H9 (cell line): ENCODE data around the gene PPP1R18. TPM values are rescaled to one million over a fixed set of nuclear protein-coding genes. Genes with fewer than 3 reads are reported as not detected.
"Not testable (repeated sequence)": the region's sequence is repeated elsewhere in the genome, so short reads cannot be mapped to it uniquely, and the experiment has no call there.

Source experiments
- DNase-seq: peaks from one replicate; pipeline ENCODE4 v3.0.0-alpha.2; 2017
- H2AFZ ChIP-seq: one replicate; pipeline ENCODE4 v1.6.1; 2013; ENCODE audit warnings: mild to moderate bottlenecking, low read length, control low read depth, moderate library complexity
- H2AK5ac ChIP-seq: 2 replicates; pipeline ENCODE4 v1.6.1; 2013; ENCODE audit warnings: low read length, control low read depth, mixed read lengths; ENCODE audit not compliant: insufficient read length
- H2BK120ac ChIP-seq: one replicate; pipeline ENCODE4 v1.6.1; 2013; ENCODE audit warnings: low read depth, mild to moderate bottlenecking, low read length, control low read depth, inconsistent platforms; ENCODE audit not compliant: poor library complexity, severe bottlenecking
- H2BK12ac ChIP-seq: 2 replicates; pipeline ENCODE4 v1.6.1; 2013; ENCODE audit warnings: low read length, control low read depth, mixed read lengths, low read depth; ENCODE audit not compliant: insufficient read length
- H2BK15ac ChIP-seq: 2 replicates; pipeline ENCODE4 v1.6.1; 2013; ENCODE audit warnings: low read depth, low read length, control low read depth
- H2BK20ac ChIP-seq: one replicate; pipeline ENCODE4 v1.6.1; 2013; ENCODE audit warnings: low read depth, mild to moderate bottlenecking, low read length, control low read depth, inconsistent platforms; ENCODE audit not compliant: poor library complexity, severe bottlenecking
- H2BK5ac ChIP-seq: 2 replicates; pipeline ENCODE4 v1.6.1; 2013; ENCODE audit warnings: low read length, control low read depth, mixed read lengths; ENCODE audit not compliant: insufficient read length
- H3K14ac ChIP-seq: 2 replicates; pipeline ENCODE4 v1.6.1; 2013; ENCODE audit warnings: low read length, control low read depth; ENCODE audit not compliant: insufficient read depth
- H3K18ac ChIP-seq: 2 replicates; pipeline ENCODE4 v1.6.1; 2013; ENCODE audit warnings: low read depth, mild to moderate bottlenecking, mixed read lengths, low read length, control low read depth; ENCODE audit not compliant: insufficient read length
- H3K23ac ChIP-seq: 2 replicates; pipeline ENCODE4 v1.6.1; 2013; ENCODE audit warnings: low read length, control low read depth, mixed read lengths, low read depth; ENCODE audit not compliant: insufficient read length
- H3K23me2 ChIP-seq: 2 replicates; pipeline ENCODE4 v1.6.1; 2013; ENCODE audit warnings: low read depth, mild to moderate bottlenecking, mixed read lengths, low read length, control low read depth; ENCODE audit not compliant: insufficient read length, poor library complexity, severe bottlenecking
- H3K27ac ChIP-seq: 2 replicates; pipeline ENCODE4 v1.5.1; 2013; ENCODE audit warnings: low read length, control low read depth, mixed read lengths, low read depth; ENCODE audit not compliant: insufficient read length
- H3K27me3 ChIP-seq: 2 replicates; pipeline ENCODE4 v1.6.1; 2013; ENCODE audit warnings: low read length, control low read depth, inconsistent platforms; ENCODE audit not compliant: insufficient read depth
- H3K4ac ChIP-seq: 2 replicates; pipeline ENCODE4 v1.6.1; 2013; ENCODE audit warnings: low read depth, mild to moderate bottlenecking, control low read depth, inconsistent platforms, low read length, moderate library complexity
- H3K4me1 ChIP-seq: 2 replicates; pipeline ENCODE4 v1.6.1; 2013; ENCODE audit warnings: low read length, control low read depth, inconsistent platforms; ENCODE audit not compliant: insufficient read depth
- H3K4me2 ChIP-seq: 2 replicates; pipeline ENCODE4 v1.6.1; 2013; ENCODE audit warnings: low read length, control low read depth, mixed read lengths; ENCODE audit not compliant: insufficient read length, insufficient read depth
- H3K56ac ChIP-seq: 2 replicates; pipeline ENCODE4 v1.6.1; 2013; ENCODE audit warnings: low read depth, mild to moderate bottlenecking, mixed read lengths, low read length, control low read depth; ENCODE audit not compliant: insufficient read length
- H3K79me1 ChIP-seq: 2 replicates; pipeline ENCODE4 v1.6.1; 2013; ENCODE audit warnings: low read depth, mild to moderate bottlenecking, moderate library complexity, low read length, control low read depth, inconsistent platforms; ENCODE audit not compliant: insufficient read depth, poor library complexity, severe bottlenecking
- H3K79me2 ChIP-seq: 2 replicates; pipeline ENCODE4 v1.6.1; 2013; ENCODE audit warnings: low read length, control low read depth, inconsistent platforms; ENCODE audit not compliant: insufficient read depth
- H3K9ac ChIP-seq: 2 replicates; pipeline ENCODE4 v1.6.1; 2013; ENCODE audit warnings: low read length, control low read depth, mixed read lengths; ENCODE audit not compliant: insufficient read length; ENCODE audit errors: extremely low read depth
- H3K9me3 ChIP-seq: one replicate; pipeline ENCODE4 v1.6.1; 2013; ENCODE audit warnings: low read depth, low read length, inconsistent platforms; ENCODE audit not compliant: control insufficient read depth
- H3T11ph ChIP-seq: one replicate; pipeline ENCODE4 v1.6.1; 2013; ENCODE audit warnings: mild to moderate bottlenecking, low read length, control low read depth, inconsistent platforms
- H4K20me1 ChIP-seq: one replicate; pipeline ENCODE4 v1.6.1; 2013; ENCODE audit not compliant: control insufficient read depth, insufficient read length, insufficient read depth
- H4K5ac ChIP-seq: 2 replicates; pipeline ENCODE4 v1.6.1; 2013; ENCODE audit warnings: low read depth, mild to moderate bottlenecking, mixed read lengths, low read length, control low read depth; ENCODE audit not compliant: insufficient read length
- H4K8ac ChIP-seq: replicated peaks from 2 replicates; pipeline ENCODE4 v1.6.1; 2013; ENCODE audit warnings: low read length, control low read depth, mixed read lengths, low read depth; ENCODE audit not compliant: insufficient read length
- H4K91ac ChIP-seq: 2 replicates; pipeline ENCODE4 v1.6.1; 2013; ENCODE audit warnings: low read depth, mild to moderate bottlenecking, moderate library complexity, mixed read lengths, low read length, control low read depth; ENCODE audit not compliant: insufficient read length
- H3K27ac Mint-ChIP-seq, 3 experiments: 2 replicates in 2 of 3; 3 replicates in 1 of 3; pipeline ENCODE4 v1.8.0; 2020 to 2021; ENCODE audit warnings: mixed read lengths in 3 of 3, mild to moderate bottlenecking in 1 of 3, moderate library complexity in 1 of 3
- H3K27me3 Mint-ChIP-seq: 2 replicates; pipeline ENCODE4 v1.8.0; 2021; ENCODE audit warnings: low read depth, mild to moderate bottlenecking, moderate library complexity, mixed read lengths
- H3K36me3 Mint-ChIP-seq, 3 experiments: 2 replicates in 2 of 3; 3 replicates in 1 of 3; pipeline ENCODE4 v1.8.0; 2020 to 2021; ENCODE audit warnings: low read depth in 3 of 3, mixed read lengths in 3 of 3; ENCODE audit not compliant: insufficient read depth in 1 of 3
- H3K4me1 Mint-ChIP-seq, 2 experiments: 2 replicates each; pipeline ENCODE4 v1.8.0; 2020; ENCODE audit warnings: mixed read lengths in 2 of 2
- H3K4me3 Mint-ChIP-seq, 2 experiments: 2 replicates in 1 of 2; 3 replicates in 1 of 2; pipeline ENCODE4 v1.8.0; 2020 to 2021; ENCODE audit warnings: mild to moderate bottlenecking in 2 of 2, mixed read lengths in 2 of 2, moderate library complexity in 1 of 2
- H3K9me3 Mint-ChIP-seq, 2 experiments: 2 replicates in 1 of 2; 3 replicates in 1 of 2; pipeline ENCODE4 v1.8.0; 2020; ENCODE audit warnings: mild to moderate bottlenecking in 2 of 2, mixed read lengths in 2 of 2, moderate library complexity in 1 of 2
- WGBS: extraction: QIAGEN DNeasy Blood & Tissue Kit; methylation state at CpG from one replicate; pipeline ENCODE4 v1.1.7; 2013; ENCODE audit warnings: missing lambda C conversion rate, low lambda C conversion rate, mixed read lengths; ENCODE audit not compliant: insufficient read length; ENCODE audit errors: extremely low coverage; 5-methylcytosine and 5-hydroxymethylcytosine counted together
- total RNA-seq: library from RNA; stranded (reverse); gene quantifications from 2 replicates; pipeline ENCODE4 v1.2.1, GENCODE V29; 2021
- TF ChIP-seq, protein P1 (sequence below): fragments of 200-600 bp; sonication (generic); conservative IDR thresholded peaks from 3 replicates; pipeline ENCODE4 v1.8.0; 2021; ENCODE audit warnings: antibody characterized with exemption, mild to moderate bottlenecking

The PPP1R18 gene
- total RNA-seq, 1 experiment from 2014 or later: 28.0 TPM

DNA sequence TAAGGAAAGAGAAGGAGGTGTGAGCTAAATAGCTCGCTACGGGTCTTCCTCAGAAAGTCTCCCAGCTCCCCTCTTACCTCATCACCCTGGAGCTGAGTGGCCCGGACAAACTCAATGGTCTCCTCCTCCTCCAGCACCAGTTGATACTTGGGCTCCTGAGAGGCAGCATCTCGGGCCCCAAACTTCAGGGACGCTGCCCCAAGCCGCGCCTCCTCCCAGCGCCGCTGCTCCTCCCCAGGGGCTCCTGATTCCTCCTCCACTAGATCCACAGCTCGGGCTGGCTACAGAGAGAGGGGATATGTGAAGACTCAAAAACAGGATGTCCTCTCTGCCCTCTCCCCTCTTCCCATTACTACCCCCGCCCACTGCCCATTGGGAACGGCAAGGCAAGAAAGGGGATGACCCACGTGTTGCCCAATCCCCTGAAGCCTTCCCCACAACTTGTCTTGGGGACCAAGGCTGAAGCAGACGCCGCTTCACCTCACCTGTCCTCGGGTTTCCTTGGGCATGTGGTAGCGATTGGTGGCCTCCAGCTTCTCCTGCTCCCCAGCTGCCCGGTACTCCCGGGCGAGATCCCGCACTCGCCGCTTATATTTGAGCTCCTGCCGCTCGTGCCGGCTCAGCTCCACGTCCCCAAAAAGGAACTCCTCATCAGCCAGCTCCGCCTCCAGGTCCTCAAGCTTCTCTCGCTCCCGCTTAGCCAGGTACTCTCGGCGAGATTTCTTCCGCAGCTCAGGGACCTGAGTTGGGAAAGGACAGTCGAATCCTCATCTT lies 21.3 kb downstream of the PPP1R18 start:
- Histone ChIP-seq H2AK5ac (no peak overlapping the region), H4K20me1 (no peaks in the 10 kb centered on the region), H3K4me2 (no peak overlapping the region), H2BK20ac (no peak overlapping the region), H3K27me3 (no peaks in the 10 kb centered on the region), H4K5ac (no peak overlapping the region), H3K79me1 (peaks cover 1% of the 10 kb centered on the region), H2BK12ac (no peak overlapping the region), H3K9me3 (no peaks in the 10 kb centered on the region), H3K4me1 (no peaks in the 10 kb centered on the region), H2AFZ (no peak overlapping the region), H3K79me2 (no peaks in the 10 kb centered on the region), H3K18ac (no peak overlapping the region), H4K91ac (no peak overlapping the region), H2BK120ac (no peak overlapping the region), H3K27ac (no peak overlapping the region), H2BK15ac (no peak overlapping the region), H3K23ac (no peak overlapping the region), H3K56ac (no peak overlapping the region), H3T11ph (no peak overlapping the region), H3K23me2 (no peaks in the 10 kb centered on the region), H4K8ac (no peak overlapping the region), H3K9ac (no peak overlapping the region), H2BK5ac (no peak overlapping the region), H3K4ac (no peak overlapping the region), H3K14ac (no peak overlapping the region)
- Mint-ChIP-seq H3K4me1 (no peaks in the 10 kb centered on the region), H3K36me3 (peaks cover 23 to 77% (median 56%) of the 10 kb centered on the region in 3 experiments; a peak in 6 of 7 replicates), H3K27ac (no peak overlapping the region; a peak in 1 of 7 replicates), H3K4me3 (no peak overlapping the region), H3K9me3 (no peaks in the 10 kb centered on the region), H3K27me3 (no peaks in the 10 kb centered on the region)
- no CpG with 5 or more reads among the region's 34 CpGs for WGBS
- TF ChIP-seq, protein P1, sequence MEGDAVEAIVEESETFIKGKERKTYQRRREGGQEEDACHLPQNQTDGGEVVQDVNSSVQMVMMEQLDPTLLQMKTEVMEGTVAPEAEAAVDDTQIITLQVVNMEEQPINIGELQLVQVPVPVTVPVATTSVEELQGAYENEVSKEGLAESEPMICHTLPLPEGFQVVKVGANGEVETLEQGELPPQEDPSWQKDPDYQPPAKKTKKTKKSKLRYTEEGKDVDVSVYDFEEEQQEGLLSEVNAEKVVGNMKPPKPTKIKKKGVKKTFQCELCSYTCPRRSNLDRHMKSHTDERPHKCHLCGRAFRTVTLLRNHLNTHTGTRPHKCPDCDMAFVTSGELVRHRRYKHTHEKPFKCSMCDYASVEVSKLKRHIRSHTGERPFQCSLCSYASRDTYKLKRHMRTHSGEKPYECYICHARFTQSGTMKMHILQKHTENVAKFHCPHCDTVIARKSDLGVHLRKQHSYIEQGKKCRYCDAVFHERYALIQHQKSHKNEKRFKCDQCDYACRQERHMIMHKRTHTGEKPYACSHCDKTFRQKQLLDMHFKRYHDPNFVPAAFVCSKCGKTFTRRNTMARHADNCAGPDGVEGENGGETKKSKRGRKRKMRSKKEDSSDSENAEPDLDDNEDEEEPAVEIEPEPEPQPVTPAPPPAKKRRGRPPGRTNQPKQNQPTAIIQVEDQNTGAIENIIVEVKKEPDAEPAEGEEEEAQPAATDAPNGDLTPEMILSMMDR: no peak
- DNase-seq: no peak

DNA sequence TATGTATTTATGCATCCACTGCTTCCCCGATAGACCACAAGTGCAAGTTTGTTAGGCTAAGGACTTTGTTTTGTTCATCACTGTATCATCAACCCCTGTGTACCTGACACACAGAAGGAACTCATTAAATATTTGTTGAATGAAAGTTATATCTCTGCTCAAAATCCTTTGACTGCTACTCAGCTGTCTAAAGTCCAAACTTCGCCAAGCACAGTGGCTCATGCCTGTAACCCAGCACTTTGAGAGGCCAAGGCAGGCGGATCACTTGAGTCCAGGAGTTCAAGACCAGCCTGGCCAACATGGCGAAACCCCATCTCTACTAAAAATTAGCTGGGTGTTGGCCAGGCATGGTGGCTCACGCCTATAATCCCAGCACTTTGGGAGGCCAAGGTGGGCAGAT lies 28.5 kb downstream of the PPP1R18 start:
- H3K27ac Mint-ChIP-seq: not testable (repeated sequence)

More for the DNA sequence above, 28.5 kb downstream of the PPP1R18 start:
- not testable (repeated sequence) for H3T11ph ChIP-seq, H3K23ac ChIP-seq, H2BK15ac ChIP-seq, H4K20me1 ChIP-seq, H3K9ac ChIP-seq, H3K79me1 ChIP-seq, H3K27me3 ChIP-seq, H3K4ac ChIP-seq, H3K27ac ChIP-seq, H2BK120ac ChIP-seq, H4K8ac ChIP-seq, H3K27me3 Mint-ChIP-seq, H3K18ac ChIP-seq, H4K5ac ChIP-seq, H3K4me2 ChIP-seq, H2BK12ac ChIP-seq, H3K4me3 Mint-ChIP-seq, H2BK5ac ChIP-seq, H3K9me3 Mint-ChIP-seq, H2BK20ac ChIP-seq, H3K14ac ChIP-seq, H3K56ac ChIP-seq, H3K79me2 ChIP-seq, DNase-seq, H3K9me3 ChIP-seq, H4K91ac ChIP-seq, H2AFZ ChIP-seq, H3K4me1 ChIP-seq, H3K23me2 ChIP-seq, H2AK5ac ChIP-seq, H3K4me1 Mint-ChIP-seq
- peaks cover 33 to 88% (median 71%) of the 10 kb centered on the region in 3 experiments; a peak in 6 of 7 replicates for H3K36me3 Mint-ChIP-seq
- WGBS: no CpG with 5 or more reads among the region's 5 CpGs
